ENCODE data around the gene HRH2. TPM values are rescaled to one million over a fixed set of nuclear protein-coding genes. Genes with fewer than 3 reads are reported as not detected.

HRH2 gene
- total and polyA plus RNA-seq, 9 of the 15 experiments (the other 6 are each of a cell fraction or from before 2014, with no cell fraction given) = 0.04 TPM; not detected in 8

DNA sequence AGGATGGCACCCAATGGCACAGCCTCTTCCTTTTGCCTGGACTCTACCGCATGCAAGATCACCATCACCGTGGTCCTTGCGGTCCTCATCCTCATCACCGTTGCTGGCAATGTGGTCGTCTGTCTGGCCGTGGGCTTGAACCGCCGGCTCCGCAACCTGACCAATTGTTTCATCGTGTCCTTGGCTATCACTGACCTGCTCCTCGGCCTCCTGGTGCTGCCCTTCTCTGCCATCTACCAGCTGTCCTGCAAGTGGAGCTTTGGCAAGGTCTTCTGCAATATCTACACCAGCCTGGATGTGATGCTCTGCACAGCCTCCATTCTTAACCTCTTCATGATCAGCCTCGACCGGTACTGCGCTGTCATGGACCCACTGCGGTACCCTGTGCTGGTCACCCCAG lies 25.4 kb downstream of the HRH2 start (continued):
- TF ChIP-seq, protein P1, sequence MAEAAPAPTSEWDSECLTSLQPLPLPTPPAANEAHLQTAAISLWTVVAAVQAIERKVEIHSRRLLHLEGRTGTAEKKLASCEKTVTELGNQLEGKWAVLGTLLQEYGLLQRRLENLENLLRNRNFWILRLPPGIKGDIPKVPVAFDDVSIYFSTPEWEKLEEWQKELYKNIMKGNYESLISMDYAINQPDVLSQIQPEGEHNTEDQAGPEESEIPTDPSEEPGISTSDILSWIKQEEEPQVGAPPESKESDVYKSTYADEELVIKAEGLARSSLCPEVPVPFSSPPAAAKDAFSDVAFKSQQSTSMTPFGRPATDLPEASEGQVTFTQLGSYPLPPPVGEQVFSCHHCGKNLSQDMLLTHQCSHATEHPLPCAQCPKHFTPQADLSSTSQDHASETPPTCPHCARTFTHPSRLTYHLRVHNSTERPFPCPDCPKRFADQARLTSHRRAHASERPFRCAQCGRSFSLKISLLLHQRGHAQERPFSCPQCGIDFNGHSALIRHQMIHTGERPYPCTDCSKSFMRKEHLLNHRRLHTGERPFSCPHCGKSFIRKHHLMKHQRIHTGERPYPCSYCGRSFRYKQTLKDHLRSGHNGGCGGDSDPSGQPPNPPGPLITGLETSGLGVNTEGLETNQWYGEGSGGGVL (CRISPR knock-in tag; IDR thresholded peaks at IDR 0.05) = no peak
- TF ChIP-seq ZNF316 (IDR thresholded peaks at IDR 0.05) (no peak), KLF10 (CRISPR knock-in tag; IDR thresholded peaks at IDR 0.05) (no peak), ZFP36 (IDR thresholded peaks at IDR 0.05; ENCODE audit: low read depth, low read length, partially characterized antibody) (no peak), ESRRA (IDR thresholded peaks at IDR 0.05; ENCODE audit: borderline replicate concordance, low read depth) (no peak)

DNA sequence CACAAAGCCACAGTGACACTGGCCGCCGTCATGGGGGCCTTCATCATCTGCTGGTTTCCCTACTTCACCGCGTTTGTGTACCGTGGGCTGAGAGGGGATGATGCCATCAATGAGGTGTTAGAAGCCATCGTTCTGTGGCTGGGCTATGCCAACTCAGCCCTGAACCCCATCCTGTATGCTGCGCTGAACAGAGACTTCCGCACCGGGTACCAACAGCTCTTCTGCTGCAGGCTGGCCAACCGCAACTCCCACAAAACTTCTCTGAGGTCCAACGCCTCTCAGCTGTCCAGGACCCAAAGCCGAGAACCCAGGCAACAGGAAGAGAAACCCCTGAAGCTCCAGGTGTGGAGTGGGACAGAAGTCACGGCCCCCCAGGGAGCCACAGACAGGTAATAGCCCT lies 26.1 kb downstream of the HRH2 start:
- POLR2A ChIA-PET = interaction anchor here (0.6 to 0.8 kb wide), 2 partner anchors 16 to 20 kb away, joined by 3 read pairs; no protein-coding TSS in a partner anchor
- Histone ChIP-seq H3K4me1 (replicated peaks in 1 of 2; ENCODE audit: control insufficient read depth in 2 of 2, insufficient read depth in 2 of 2, low read length in 2 of 2) (peaks cover 0 to 2% of the 10 kb centered on the region in 2 experiments; a peak in 1 of 5 replicates), H4K20me1 (replicated peaks; ENCODE audit: control insufficient read depth, insufficient read depth, low read length) (peaks cover 15% of the 10 kb centered on the region; the same call in 1 of the 2 replicates), H3K27me3 (ENCODE audit: control insufficient read depth in 2 of 2, insufficient read depth in 2 of 2, low read length in 2 of 2) (peaks cover 33 to 98% of the 10 kb centered on the region in 2 experiments), H3K79me2 (ENCODE audit: control insufficient read depth, insufficient read depth, low read length) (no peaks in the 10 kb centered on the region), H3K36me3 (ENCODE audit: control insufficient read depth, insufficient read depth, low read length) (no peaks in the 10 kb centered on the region), H3K9me1 (ENCODE audit: control insufficient read depth, insufficient read depth, low read length) (peaks cover 4% of the 10 kb centered on the region), H3K27ac (ENCODE audit: extremely low read depth, low read depth, low read length) (no peak overlapping the region), H3K4me2 (ENCODE audit: insufficient read depth, low read length) (no peak overlapping the region), H3K9me3 (replicated peaks; ENCODE audit: control insufficient read depth, insufficient read depth, low read depth, low read length) (no peaks in the 10 kb centered on the region), H3K4me3 (no peak overlapping the region), H3K9ac (ENCODE audit: insufficient read depth in 1 of 2, low read depth in 2 of 2, low read length in 2 of 2) (no peak overlapping the region), H2AFZ (ENCODE audit: low read depth, low read length) (no peak overlapping the region)
- DNase-seq (ENCODE audit: extremely low read depth in 1 of 4, low spot score in 3 of 4) = no peak
- no peak for ATAC-seq
- BruUV-seq (replicated peaks) = no TSS peak
- in situ Hi-C loops (cut with MboI) = no loop called here
- intact Hi-C loops (cut with micrococcal nuclease) = no loop called here
- FAIRE-seq = no peak
- TF ChIP-seq ZNF316 (IDR thresholded peaks at IDR 0.05) (no peak), ZNF75A (CRISPR knock-in tag; IDR thresholded peaks at IDR 0.05) (no peak)
- WGBS (ENCODE audit: insufficient coverage, low coverage, missing lambda C conversion rate) = 1% methylated on average over 13 of the region's 13 CpGs
- CTCF ChIA-PET (ENCODE audit: low intra/inter-chr PET ratio) = no interaction called here
